Panc1 (cell line): ENCODE results near the gene OR8K5. TPM values are rescaled to one million over a fixed set of nuclear protein-coding genes. Genes with fewer than 3 reads are reported as not detected.

Source experiments
- ATAC-seq: fragments of 200-7000 bp; cut with Tn5 transposase; 2 replicates; pipeline ENCODE4 v1.9.1; 2020; ENCODE audit warnings: mild to moderate bottlenecking, moderate library complexity
- BruUV-seq: library from RNA; stranded (reverse); fragments of 400-500 nt; replicated peaks from 2 replicates; lab custom pipeline; 2021; lab: Mats Ljungman, UMichigan
- CTCF ChIA-PET: fragments of 300-600 bp; sonication (Branson Sonifier 250); formaldehyde crosslinking; loops from one replicate; lab custom pipeline; 2022; ENCODE audit warnings: antibody characterized with exemption; lab: Charles Lee
- POLR2A ChIA-PET: fragments of 300-600 bp; sonication (Branson Sonifier 250); formaldehyde crosslinking; loops from one replicate; lab custom pipeline; 2022; ENCODE audit warnings: antibody characterized with exemption; lab: Charles Lee
- DNase-seq: peaks from one replicate; pipeline ENCODE4 v3.0.0-alpha.2; 2010; ENCODE audit warnings: low read depth, low spot score
- H3K27ac ChIP-seq: 2 replicates; pipeline ENCODE4 v1.5.1; 2011; ENCODE audit warnings: mild to moderate bottlenecking, low read length, inconsistent platforms
- H3K27me3 ChIP-seq: fragments of 200-500 bp; sonication (Bioruptor generic); 2 replicates; pipeline ENCODE4 v1.6.0; 2014; ENCODE audit warnings: low read length, inconsistent platforms; ENCODE audit not compliant: control insufficient read depth, insufficient read depth
- H3K36me3 ChIP-seq: fragments of 200-500 bp; sonication (Bioruptor generic); 2 replicates; pipeline ENCODE4 v1.5.1; 2014; ENCODE audit warnings: inconsistent platforms, mild to moderate bottlenecking, low read length, moderate library complexity; ENCODE audit not compliant: control insufficient read depth, insufficient read depth
- H3K4me1 ChIP-seq: 2 replicates; pipeline ENCODE4 v1.5.1; 2011; ENCODE audit warnings: inconsistent platforms, mild to moderate bottlenecking, low read length, moderate library complexity; ENCODE audit not compliant: control insufficient read depth, insufficient read depth
- H3K4me3 ChIP-seq, 2 experiments: 2 replicates each; pipeline ENCODE4 v1.5.1; 2011 to 2012; ENCODE audit warnings: low read depth in 2 of 2, low read length in 2 of 2, mild to moderate bottlenecking in 2 of 2, inconsistent platforms in 1 of 2, moderate library complexity in 1 of 2
- H3K9me3 ChIP-seq: fragments of 200-500 bp; sonication (Bioruptor generic); 2 replicates; pipeline ENCODE4 v1.5.1; 2014; ENCODE audit warnings: low read depth, mild to moderate bottlenecking, inconsistent platforms, low read length, moderate library complexity; ENCODE audit not compliant: control insufficient read depth, insufficient read depth
- POLR2AphosphoS5 ChIP-seq: IDR thresholded peaks from 2 replicates; pipeline ENCODE4 v1.6.1; 2012; ENCODE audit warnings: mild to moderate bottlenecking, low read depth, low read length, moderate library complexity
- REST ChIP-seq, 2 experiments: IDR thresholded peaks; 2 replicates each; pipeline ENCODE4 v1.6.1; 2011 to 2012; ENCODE audit warnings: low read depth in 2 of 2, control low read depth in 1 of 2, low read length in 1 of 2, mild to moderate bottlenecking in 1 of 2, moderate library complexity in 1 of 2; ENCODE audit not compliant: insufficient read depth in 1 of 2
- SIN3A ChIP-seq: IDR thresholded peaks from 2 replicates; pipeline ENCODE4 v1.6.1; 2012; ENCODE audit warnings: low read depth, mild to moderate bottlenecking, low read length, moderate library complexity, borderline replicate concordance; ENCODE audit not compliant: insufficient read depth
- TCF7L2 ChIP-seq: IDR thresholded peaks from 2 replicates; pipeline ENCODE4 v1.6.1; 2011; ENCODE audit warnings: mild to moderate bottlenecking, low read depth, low read length, inconsistent platforms
- in situ Hi-C: cut with HindIII; loops from 2 replicates; pipeline ENCODE4 v1.10.0; 2016; ENCODE audit warnings: low sequenced_read_pairs, low pct_unique_long_range_greater_than_20kb
- intact Hi-C: fragments of 100-400 bp; cut with micrococcal nuclease; formaldehyde crosslinking; loops from one replicate; pipeline ENCODE4 v1.10.0; 2022; ENCODE audit not compliant: unreplicated experiment
- total RNA-seq: library from RNA; stranded (reverse); gene quantifications from one replicate; pipeline ENCODE4 v1.2.1, GENCODE V29; 2021; ENCODE audit not compliant: unreplicated experiment
- TF ChIP-seq, protein P1 (sequence below): fragments of 450-650 bp; IDR thresholded peaks from 2 replicates; pipeline ENCODE4 v1.5.1; 2017; ENCODE audit warnings: mild to moderate bottlenecking

Gene OR8K5
- total RNA-seq, 1 experiment from 2014 or later = not detected

GRCh38 chr11:56163804-56164203, 3.7 kb upstream of the OR8K5 start:
- CTCF ChIA-PET = no interaction called here
- ATAC-seq = no peak
- intact Hi-C loops (no loop called here), in situ Hi-C loops (no loop called here)
- Histone ChIP-seq H3K4me3 (no peak overlapping the region), H3K27me3 (no peaks in the 10 kb centered on the region), H3K9me3 (no peaks in the 10 kb centered on the region), H3K4me1 (no peaks in the 10 kb centered on the region), H3K27ac (no peak overlapping the region), H3K36me3 (no peaks in the 10 kb centered on the region)
- no peak for DNase-seq
- POLR2A ChIA-PET = no interaction called here
- BruUV-seq = no TSS peak
- no peak for TF ChIP-seq TCF7L2
- no peak for TF ChIP-seq REST (IDR thresholded peaks at IDR 0.05; ENCODE audit: insufficient read depth in 1 of 2, low read depth in 2 of 2, low read length in 1 of 2)
- TF ChIP-seq POLR2AphosphoS5 = no peak
- TF ChIP-seq SIN3A = no peak
- TF ChIP-seq, protein P1, sequence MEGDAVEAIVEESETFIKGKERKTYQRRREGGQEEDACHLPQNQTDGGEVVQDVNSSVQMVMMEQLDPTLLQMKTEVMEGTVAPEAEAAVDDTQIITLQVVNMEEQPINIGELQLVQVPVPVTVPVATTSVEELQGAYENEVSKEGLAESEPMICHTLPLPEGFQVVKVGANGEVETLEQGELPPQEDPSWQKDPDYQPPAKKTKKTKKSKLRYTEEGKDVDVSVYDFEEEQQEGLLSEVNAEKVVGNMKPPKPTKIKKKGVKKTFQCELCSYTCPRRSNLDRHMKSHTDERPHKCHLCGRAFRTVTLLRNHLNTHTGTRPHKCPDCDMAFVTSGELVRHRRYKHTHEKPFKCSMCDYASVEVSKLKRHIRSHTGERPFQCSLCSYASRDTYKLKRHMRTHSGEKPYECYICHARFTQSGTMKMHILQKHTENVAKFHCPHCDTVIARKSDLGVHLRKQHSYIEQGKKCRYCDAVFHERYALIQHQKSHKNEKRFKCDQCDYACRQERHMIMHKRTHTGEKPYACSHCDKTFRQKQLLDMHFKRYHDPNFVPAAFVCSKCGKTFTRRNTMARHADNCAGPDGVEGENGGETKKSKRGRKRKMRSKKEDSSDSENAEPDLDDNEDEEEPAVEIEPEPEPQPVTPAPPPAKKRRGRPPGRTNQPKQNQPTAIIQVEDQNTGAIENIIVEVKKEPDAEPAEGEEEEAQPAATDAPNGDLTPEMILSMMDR = no peak

GRCh38 chr11:56152333-56152732, 7.8 kb downstream of the OR8K5 start:
- intact Hi-C loops = no loop called here
- TF ChIP-seq TCF7L2 = no peak
- no peak for TF ChIP-seq REST (IDR thresholded peaks at IDR 0.05; ENCODE audit: insufficient read depth in 1 of 2, low read depth in 2 of 2, low read length in 1 of 2)
- no peak for TF ChIP-seq POLR2AphosphoS5
- no peak for TF ChIP-seq SIN3A
- TF ChIP-seq, protein P1 = no peak
- H3K4me1 ChIP-seq = no peaks in the 10 kb centered on the region
- DNase-seq (no peak), ATAC-seq (no peak)
- H3K4me3 ChIP-seq = no peak overlapping the region
- ChIA-PET CTCF (no interaction called here), POLR2A (no interaction called here)
- H3K9me3 ChIP-seq = no peaks in the 10 kb centered on the region; the same call in 1 of the 2 replicates
- no TSS peak for BruUV-seq
- in situ Hi-C loops = no loop called here
- H3K27me3 ChIP-seq = no peaks in the 10 kb centered on the region
- H3K27ac ChIP-seq = no peak overlapping the region
- no peaks in the 10 kb centered on the region for H3K36me3 ChIP-seq
